ENCODE data around the gene DDX25.

DNA sequence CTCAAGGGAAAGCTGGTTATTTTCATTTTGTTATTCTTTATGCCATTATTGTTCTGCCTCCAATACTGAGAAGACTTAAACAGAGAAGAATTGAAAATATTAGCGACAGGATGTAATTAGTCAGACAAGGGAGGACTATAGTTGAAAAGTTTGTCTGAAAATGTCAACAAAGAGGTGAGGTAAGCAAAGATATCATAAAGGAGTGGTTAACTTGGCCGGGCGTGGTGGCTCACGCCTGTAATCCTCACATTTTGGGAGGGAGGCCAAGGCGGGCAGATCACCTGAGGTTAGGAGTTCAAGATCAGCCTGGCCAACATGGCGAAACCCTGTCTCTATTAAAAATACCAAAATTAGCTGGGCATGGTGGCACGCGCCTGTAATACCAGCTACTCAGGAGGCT lies 20.9 kb upstream of the DDX25 start:
- TF ChIP-seq TARDBP (IDR thresholded peaks at IDR 0.05) = no peak
- TF ChIP-seq BHLHE40 (IDR thresholded peaks at IDR 0.05; ENCODE audit: borderline replicate concordance) = no peak
- no peak for TF ChIP-seq SP1 (IDR thresholded peaks at IDR 0.05)
- no peak for TF ChIP-seq L3MBTL2 (conservative IDR thresholded peaks at IDR 0.05)
- TF ChIP-seq LEF1 (IDR thresholded peaks at IDR 0.05; ENCODE audit: borderline replicate concordance) = no peak
- TF ChIP-seq HDGF (IDR thresholded peaks at IDR 0.05; ENCODE audit: borderline replicate concordance) = no peak
- TF ChIP-seq CTBP1 (IDR thresholded peaks at IDR 0.05; ENCODE audit: borderline replicate concordance) = no peak
- TF ChIP-seq ZNF384 (IDR thresholded peaks at IDR 0.05) = no peak

Data from HEK293T (cell line).